Measurements from ENCODE around the gene SLC39A5. TPM values are rescaled to one million over a fixed set of nuclear protein-coding genes. Genes with fewer than 3 reads are reported as not detected.
A peak's percentile ranks its signal among the peaks of the same experiment; 100 is the strongest.

The SLC39A5 gene
- total and polyA plus RNA-seq, 2 of the 13 experiments (the other 11 are each of a cell fraction or from before 2014, with no cell fraction given), result 59.7 to 101 TPM

- no peak for TF ChIP-seq JUNB (CRISPR knock-in tag; IDR thresholded peaks at IDR 0.05; ENCODE audit: borderline replicate concordance)
- TF ChIP-seq TP53 (CRISPR knock-in tag; conservative IDR thresholded peaks at IDR 0.05), result 0 out of 2 replicates have a peak, but pooled peaks have one; percentile 53
- no peak for TF ChIP-seq KLF13 (CRISPR knock-in tag; IDR thresholded peaks at IDR 0.05)
- TF ChIP-seq ZSCAN22 (CRISPR knock-in tag; IDR thresholded peaks at IDR 0.05), result no peak
- no peak for TF ChIP-seq TRIM22 (IDR thresholded peaks at IDR 0.05)
- no peak for TF ChIP-seq ZBTB34 (CRISPR knock-in tag; IDR thresholded peaks at IDR 0.05)
- TF ChIP-seq CAMTA2 (CRISPR knock-in tag; IDR thresholded peaks at IDR 0.05; ENCODE audit: borderline replicate concordance), result no peak
- no peak for TF ChIP-seq NPAS2 (CRISPR knock-in tag; IDR thresholded peaks at IDR 0.05; ENCODE audit: borderline replicate concordance)
- TF ChIP-seq KDM5A (IDR thresholded peaks at IDR 0.05; ENCODE audit: borderline replicate concordance, low read length), result peak; percentile 67; the same call in 1 of the 2 replicates
- peak; percentile 42 for TF ChIP-seq ZNF121 (CRISPR knock-in tag; IDR thresholded peaks at IDR 0.05)
- TF ChIP-seq ZFP62 (CRISPR knock-in tag; IDR thresholded peaks at IDR 0.05), result no peak
- TF ChIP-seq ZNF709 (CRISPR knock-in tag; IDR thresholded peaks at IDR 0.05), result peak; percentile 58; the same call in 1 of the 2 replicates
- TF ChIP-seq SAFB2 (CRISPR knock-in tag; IDR thresholded peaks at IDR 0.05; ENCODE audit: borderline replicate concordance, low read depth), result no peak; the same call in 1 of the 2 replicates
- TF ChIP-seq GATAD1 (CRISPR knock-in tag; IDR thresholded peaks at IDR 0.05), result peak; percentile 71
- TF ChIP-seq THAP11 (CRISPR knock-in tag; IDR thresholded peaks at IDR 0.05), result peak; percentile 77
- 0 out of 2 replicates have a peak, but pooled peaks have one; percentile 44 for TF ChIP-seq THRA (CRISPR knock-in tag; IDR thresholded peaks at IDR 0.05; ENCODE audit: borderline replicate concordance)
- TF ChIP-seq ZBTB7B (CRISPR knock-in tag; IDR thresholded peaks at IDR 0.05), result peak; percentile 76
- TF ChIP-seq WIZ (CRISPR knock-in tag; IDR thresholded peaks at IDR 0.05), result 0 out of 2 replicates have a peak, but pooled peaks have one; percentile 51
- TF ChIP-seq DR1 (CRISPR knock-in tag; IDR thresholded peaks at IDR 0.05), result no peak
- no peak for TF ChIP-seq ZFYVE20 (CRISPR knock-in tag; IDR thresholded peaks at IDR 0.05; ENCODE audit: borderline replicate concordance, low read depth)
- TF ChIP-seq AGO1 (IDR thresholded peaks at IDR 0.05; ENCODE audit: low read depth, low read length, poor library complexity, severe bottlenecking), result no peak
- TF ChIP-seq ZNF879 (CRISPR knock-in tag; IDR thresholded peaks at IDR 0.05), result no peak
- TF ChIP-seq PHB2 (IDR thresholded peaks at IDR 0.05; ENCODE audit: partially characterized antibody), result no peak
- no peak for TF ChIP-seq XBP1 (CRISPR knock-in tag; IDR thresholded peaks at IDR 0.05)
- peak; percentile 91 for TF ChIP-seq ZNF501 (CRISPR knock-in tag; IDR thresholded peaks at IDR 0.05)
- TF ChIP-seq HES4 (CRISPR knock-in tag; IDR thresholded peaks at IDR 0.05; ENCODE audit: borderline replicate concordance), result 0 out of 2 replicates have a peak, but pooled peaks have one; percentile 14
- TF ChIP-seq ZBTB42 (CRISPR knock-in tag; IDR thresholded peaks at IDR 0.05), result no peak
Measured at GRCh38 chr12:56189918-56190694, 39.7 kb upstream of the SLC39A5 start (continued).

Measured in HepG2 (cell line).